ENCODE data around the gene ARL4A. TPM values are rescaled to one million over a fixed set of nuclear protein-coding genes. Genes with fewer than 3 reads are reported as not detected.

Gene ARL4A
- total and polyA plus RNA-seq, 9 of the 15 experiments (the other 6 are each of a cell fraction or from before 2014, with no cell fraction given) = 118 to 688 (median 172) TPM

- TF ChIP-seq ZNF316 (IDR thresholded peaks at IDR 0.05) = peak; percentile 80
- no peak for TF ChIP-seq SMAD4 (CRISPR knock-in tag; conservative IDR thresholded peaks at IDR 0.05)
- TF ChIP-seq ZNF311 (CRISPR knock-in tag; IDR thresholded peaks at IDR 0.05) = no peak
- peak; percentile 61 for TF ChIP-seq C11orf30 (IDR thresholded peaks at IDR 0.05; ENCODE audit: low read depth)
- no peak for TF ChIP-seq ATF4 (CRISPR knock-in tag; IDR thresholded peaks at IDR 0.05)
- TF ChIP-seq ZNF717 (CRISPR knock-in tag; IDR thresholded peaks at IDR 0.05) = no peak
- TF ChIP-seq TBL1XR1 (IDR thresholded peaks at IDR 0.05; ENCODE audit: low read length in 2 of 2) = no peak
- no peak for TF ChIP-seq GATAD2B (IDR thresholded peaks at IDR 0.05; ENCODE audit: borderline replicate concordance)
- TF ChIP-seq RFX5 (IDR thresholded peaks at IDR 0.05; ENCODE audit: low read depth, low read length) = no peak
- TF ChIP-seq DACH1 (IDR thresholded peaks at IDR 0.05; ENCODE audit: partially characterized antibody) = no peak
- no peak for TF ChIP-seq USF2 (CRISPR knock-in tag; IDR thresholded peaks at IDR 0.05)
- TF ChIP-seq ZNF766 (CRISPR knock-in tag; conservative IDR thresholded peaks at IDR 0.05) = peak; percentile 43; the same call in 1 of the 2 replicates
- no peak for TF ChIP-seq RHOXF2B (CRISPR knock-in tag; conservative IDR thresholded peaks at IDR 0.05)
- no peak for TF ChIP-seq SMC3 (conservative IDR thresholded peaks at IDR 0.05; ENCODE audit: insufficient read depth, low read depth, low read length)
- TF ChIP-seq, protein P1, sequence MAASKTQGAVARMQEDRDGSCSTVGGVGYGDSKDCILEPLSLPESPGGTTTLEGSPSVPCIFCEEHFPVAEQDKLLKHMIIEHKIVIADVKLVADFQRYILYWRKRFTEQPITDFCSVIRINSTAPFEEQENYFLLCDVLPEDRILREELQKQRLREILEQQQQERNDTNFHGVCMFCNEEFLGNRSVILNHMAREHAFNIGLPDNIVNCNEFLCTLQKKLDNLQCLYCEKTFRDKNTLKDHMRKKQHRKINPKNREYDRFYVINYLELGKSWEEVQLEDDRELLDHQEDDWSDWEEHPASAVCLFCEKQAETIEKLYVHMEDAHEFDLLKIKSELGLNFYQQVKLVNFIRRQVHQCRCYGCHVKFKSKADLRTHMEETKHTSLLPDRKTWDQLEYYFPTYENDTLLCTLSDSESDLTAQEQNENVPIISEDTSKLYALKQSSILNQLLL (CRISPR knock-in tag; IDR thresholded peaks at IDR 0.05; ENCODE audit: borderline replicate concordance) = no peak
- TF ChIP-seq ETV1 (tag; conservative IDR thresholded peaks at IDR 0.05; ENCODE audit: low read depth) = no peak
- no peak for TF ChIP-seq THRAP3 (IDR thresholded peaks at IDR 0.05; ENCODE audit: borderline replicate concordance)
- no peak for TF ChIP-seq ZNF12 (CRISPR knock-in tag; IDR thresholded peaks at IDR 0.05)
- no peak for TF ChIP-seq FOS (IDR thresholded peaks at IDR 0.05; ENCODE audit: extremely low read depth, insufficient read length)
- TF ChIP-seq HDAC1 (IDR thresholded peaks at IDR 0.05) = no peak
- TF ChIP-seq KDM2B (CRISPR knock-in tag; IDR thresholded peaks at IDR 0.05) = no peak
Measured at GRCh38 chr7:12737836-12738235, 50.4 kb downstream of the ARL4A start (continued).
